ENCODE measurements around the gene MT3.

DNA sequence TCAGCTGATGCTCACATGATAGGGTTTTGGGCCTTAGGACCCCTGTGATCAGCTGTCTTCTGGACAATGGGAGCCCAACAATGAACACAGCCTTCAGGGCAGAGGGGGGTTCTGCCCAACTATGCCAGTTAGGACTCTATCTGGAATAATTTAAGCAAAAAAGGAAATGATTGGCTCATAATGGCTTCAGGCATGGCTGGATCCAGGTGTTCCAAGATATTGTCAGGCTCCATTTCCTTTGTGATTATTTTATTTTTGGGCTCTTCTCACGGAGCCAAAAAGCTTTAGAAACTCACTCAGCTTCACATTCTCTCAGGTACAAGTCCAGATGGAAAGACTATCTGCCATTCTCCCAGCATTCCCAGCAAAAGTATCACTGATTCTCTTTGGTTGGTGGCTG, 16.1 kb downstream of the MT3 start:
- no peak for TF ChIP-seq POLR2A (IDR thresholded peaks at IDR 0.05; ENCODE audit: low read depth, low read length)
- no peak for TF ChIP-seq POLR2AphosphoS5 (IDR thresholded peaks at IDR 0.05; ENCODE audit: low read depth, low read length)
- TF ChIP-seq TAF1 (IDR thresholded peaks at IDR 0.05; ENCODE audit: borderline replicate concordance, low read depth, low read length): no peak
